Germinal center (tissue), 1 donor: ENCODE results near the gene SH2D3C.
"Not testable (repeated sequence)": the region's sequence is repeated elsewhere in the genome, so short reads cannot be mapped to it uniquely, and the experiment has no call there.

Experiments used
- DNase-seq: peaks from one replicate; pipeline ENCODE4 v3.0.0; 2012; ENCODE audit warnings: mixed read lengths, low spot score

The SH2D3C gene

GRCh38 chr9:127783111-127784008, 4.9 kb upstream of the SH2D3C start:
- DNase-seq: peak; percentile 68

GRCh38 chr9:127781806-127782205, 3.3 kb upstream of the SH2D3C start:
- DNase-seq: no peak

GRCh38 chr9:127780909-127781308, 2.4 kb upstream of the SH2D3C start:
- DNase-seq: not testable (repeated sequence)

GRCh38 chr9:127780126-127780885, 1.8 kb upstream of the SH2D3C start:
- no peak for DNase-seq

- peak; percentile 74 for DNase-seq
Measured at GRCh38 chr9:127779136-127779981, 893 bp upstream of the SH2D3C start.

GRCh38 chr9:127777368-127777980, 992 bp downstream of the SH2D3C start:
- no peak for DNase-seq

- no peak for DNase-seq
Measured at GRCh38 chr9:127776924-127777289, 1.6 kb downstream of the SH2D3C start.

DNA sequence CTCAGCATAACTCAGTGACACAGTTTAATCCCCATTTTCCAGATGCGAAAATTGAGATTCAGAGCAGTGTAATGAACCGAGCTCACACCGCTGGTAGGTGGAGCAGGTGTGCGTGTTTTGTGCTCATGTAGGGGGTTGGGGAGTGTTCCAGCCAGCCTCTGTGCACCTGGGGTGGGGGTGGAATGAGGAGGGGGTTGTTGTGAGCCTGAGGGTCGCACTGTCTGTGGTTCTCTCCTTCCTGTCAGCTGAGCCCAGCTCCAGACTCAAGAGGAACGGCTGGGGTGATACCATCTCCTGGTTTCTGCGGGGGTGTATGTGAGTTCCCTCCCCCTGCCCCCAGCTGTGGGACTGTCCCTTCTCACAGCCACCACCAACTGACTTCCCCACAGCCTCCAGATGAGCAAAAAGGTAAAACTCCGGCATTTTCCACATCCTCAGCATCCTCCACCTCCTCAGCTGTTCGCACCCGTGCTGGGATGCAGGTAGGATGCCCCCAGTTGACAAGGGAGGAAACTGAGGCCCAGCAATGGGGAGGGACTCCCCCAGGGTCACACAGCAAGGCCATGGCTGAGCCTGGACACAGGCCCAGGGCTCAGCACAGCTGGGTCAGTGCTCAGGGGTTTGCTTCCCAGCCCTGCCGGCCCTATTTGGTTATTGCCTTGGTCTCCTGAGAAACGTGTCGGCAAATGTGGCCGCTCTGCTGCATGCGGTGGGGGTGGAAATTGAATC, 2.1 kb downstream of the SH2D3C start:
- DNase-seq: peak; percentile 79

DNA sequence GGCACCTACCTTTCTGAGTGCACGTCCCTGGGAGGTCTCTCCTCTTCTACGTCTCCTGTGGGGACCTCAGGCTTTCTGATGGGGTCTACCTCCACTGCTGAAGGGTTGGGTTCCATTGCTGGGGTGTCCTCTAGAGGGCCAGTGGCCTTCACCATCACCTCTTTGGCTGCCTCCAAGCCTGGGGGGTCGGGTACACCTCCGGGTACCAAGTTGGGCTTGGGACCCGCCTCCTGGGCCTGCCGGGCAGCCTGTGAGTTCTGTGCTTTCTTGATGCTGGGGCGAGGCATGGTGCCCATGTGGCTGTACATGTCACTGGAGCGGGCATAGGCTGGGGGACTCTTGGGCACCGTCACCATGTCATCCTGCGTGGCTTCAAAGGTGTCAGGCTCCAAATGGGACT, 4.5 kb downstream of the SH2D3C start:
- DNase-seq: no peak

GRCh38 chr9:127773272-127773671, 5.2 kb downstream of the SH2D3C start:
- no peak for DNase-seq

GRCh38 chr9:127772603-127773002, 5.9 kb downstream of the SH2D3C start:
- no peak for DNase-seq

DNA sequence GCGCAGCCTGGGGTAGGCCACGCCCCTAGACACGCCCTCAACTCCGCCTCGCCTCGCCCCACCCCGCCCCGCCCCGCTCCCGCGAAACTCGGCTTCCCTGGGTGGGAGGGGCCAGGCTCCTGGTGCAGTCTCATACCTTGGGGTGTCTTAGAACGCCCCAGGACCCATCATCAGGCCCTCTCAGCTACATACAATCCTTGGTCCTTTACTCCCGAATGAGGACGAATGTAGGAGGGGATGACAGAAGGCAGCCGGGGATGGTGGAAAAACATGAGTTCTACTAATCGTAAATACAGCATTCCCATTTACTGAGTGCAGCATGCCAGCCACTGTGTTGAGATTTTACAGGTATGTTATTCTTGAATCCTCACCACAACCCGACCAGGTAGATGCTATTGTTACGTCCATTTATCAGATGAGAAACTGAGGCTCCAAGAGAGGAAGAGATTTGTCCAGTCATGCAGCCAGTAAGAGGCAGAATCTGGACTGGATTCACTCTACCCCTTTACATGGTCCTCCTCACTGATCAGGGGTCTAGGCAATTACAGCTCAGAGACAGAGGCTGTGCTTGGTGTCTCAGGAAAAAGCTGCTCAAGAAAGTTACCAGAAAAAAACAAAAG, 6.8 kb downstream of the SH2D3C start:
- DNase-seq: no peak

GRCh38 chr9:127770905-127771569, 7.4 kb downstream of the SH2D3C start:
- DNase-seq: peak; percentile 94

GRCh38 chr9:127770583-127770904, 7.9 kb downstream of the SH2D3C start:
- DNase-seq: no peak

DNA sequence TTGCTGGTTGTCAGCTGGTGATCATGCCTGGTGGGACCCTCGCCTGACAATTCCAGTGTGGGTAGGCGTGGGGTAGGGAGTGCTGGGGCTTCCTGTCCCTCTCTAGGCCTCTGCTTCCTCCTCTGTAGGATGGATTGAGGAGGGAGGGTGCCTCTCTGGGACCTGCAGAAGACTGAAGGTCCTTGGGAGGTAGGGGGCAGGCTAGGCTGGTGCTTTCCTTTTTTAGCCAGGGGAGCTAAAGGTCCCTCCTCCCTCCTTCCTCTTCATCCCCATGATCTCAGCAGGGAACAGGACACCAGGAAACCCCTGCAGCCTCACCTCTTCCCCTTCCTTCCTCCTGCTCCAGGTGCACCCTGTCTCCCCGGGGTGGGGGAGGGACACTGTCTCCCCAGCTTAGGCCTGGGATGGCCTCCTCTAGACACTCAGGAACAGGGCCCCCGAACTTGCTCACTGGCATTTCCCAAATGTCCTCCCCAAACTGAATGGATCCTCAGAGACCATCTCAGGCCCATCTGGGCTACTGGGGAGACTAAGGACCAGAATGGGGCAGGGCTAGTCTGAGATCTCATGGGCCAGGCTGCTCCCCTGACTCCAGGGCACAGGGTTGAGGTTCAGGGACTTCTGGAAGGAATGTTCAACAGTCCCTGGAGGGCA, 8.4 kb downstream of the SH2D3C start:
- no peak for DNase-seq

GRCh38 chr9:127769101-127769500, 9.4 kb downstream of the SH2D3C start:
- no peak for DNase-seq

DNA sequence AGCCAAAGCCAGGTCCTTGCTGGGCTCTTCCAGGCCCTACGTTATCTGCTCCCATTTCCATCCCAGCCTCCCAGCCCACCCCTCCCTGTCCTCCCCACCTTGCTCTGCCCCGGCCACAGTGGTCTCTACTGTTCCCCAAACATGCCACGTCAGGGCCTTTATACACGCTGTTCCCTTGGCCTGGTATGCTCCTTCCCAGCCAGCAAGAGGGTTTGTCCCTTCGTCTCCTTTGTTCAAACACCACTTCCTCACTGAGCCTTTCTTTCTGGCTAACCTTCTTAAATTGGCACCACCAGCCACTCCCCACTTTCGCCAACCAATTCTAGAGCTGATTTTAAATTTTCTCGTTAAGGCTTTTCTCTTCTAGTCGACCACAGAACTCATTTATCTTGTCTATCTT, 9.8 kb downstream of the SH2D3C start:
- no peak for DNase-seq

- DNase-seq: no peak
Measured at GRCh38 chr9:127767909-127768331, 10.5 kb downstream of the SH2D3C start.

- no peak for DNase-seq
Measured at GRCh38 chr9:127767410-127767809, 11.1 kb downstream of the SH2D3C start.

GRCh38 chr9:127765418-127765817, 13.0 kb downstream of the SH2D3C start:
- no peak for DNase-seq
